ENCODE measurements around the gene AMBRA1. TPM values are rescaled to one million over a fixed set of nuclear protein-coding genes. Genes with fewer than 3 reads are reported as not detected.

The AMBRA1 gene
- total RNA-seq, 4 donors from 2014 or later: 36.0 to 59.2 (median 51.9) TPM

DNA sequence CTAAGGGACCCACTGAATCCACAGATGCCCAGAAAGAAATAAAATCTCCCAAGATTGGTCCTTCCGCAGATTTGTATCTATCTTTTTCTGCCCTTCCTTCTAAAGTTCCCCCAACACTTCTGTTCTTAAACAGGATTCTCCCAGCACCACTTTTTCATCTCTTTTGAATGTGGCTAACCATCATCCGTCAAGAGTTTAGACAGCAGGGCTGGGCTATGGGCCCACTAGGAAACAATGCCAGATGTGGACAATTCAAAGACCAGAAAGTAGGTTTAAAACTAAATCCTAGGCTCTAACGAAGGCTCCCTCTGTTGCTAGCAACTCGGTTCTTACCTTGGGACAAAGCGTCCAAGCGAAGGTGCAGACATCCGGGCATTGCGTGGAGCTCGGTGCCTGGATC, 100.0 kb downstream of the AMBRA1 start:
- peaks cover 0 to 20% of the 10 kb centered on the region in 2 donors for H3K4me1 ChIP-seq
- intact Hi-C loops (cut with DNase I): no loop called here

DNA sequence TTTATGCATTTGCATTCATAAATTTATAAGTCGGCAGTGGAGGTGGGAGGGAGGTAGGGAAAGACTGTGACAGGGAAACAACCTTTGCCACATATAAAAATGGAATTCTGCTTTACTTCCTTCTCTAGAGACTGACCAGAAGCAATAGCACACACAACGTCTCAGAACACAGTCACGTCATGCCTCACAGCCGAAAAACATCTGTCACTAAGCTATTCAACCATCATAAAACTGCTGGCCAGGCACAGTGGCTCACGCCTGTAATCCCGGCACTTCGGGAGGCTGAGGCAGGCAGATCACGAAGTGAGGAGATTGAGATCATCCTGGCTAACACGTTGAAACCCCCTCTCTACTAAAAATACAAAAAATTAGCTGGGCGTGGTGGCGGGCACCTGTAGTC, 101.3 kb downstream of the AMBRA1 start:
- Histone ChIP-seq H3K4me1 (peaks cover 0 to 20% of the 10 kb centered on the region in 2 donors), H3K4me3 (replicated peaks in 1 of 3) (no peak overlapping the region), H3K9me3 (no peaks in the 10 kb centered on the region), H3K36me3 (no peaks in the 10 kb centered on the region), H3K27me3 (no peaks in the 10 kb centered on the region), H3K27ac (no peak overlapping the region)
- TF ChIP-seq, protein P1, sequence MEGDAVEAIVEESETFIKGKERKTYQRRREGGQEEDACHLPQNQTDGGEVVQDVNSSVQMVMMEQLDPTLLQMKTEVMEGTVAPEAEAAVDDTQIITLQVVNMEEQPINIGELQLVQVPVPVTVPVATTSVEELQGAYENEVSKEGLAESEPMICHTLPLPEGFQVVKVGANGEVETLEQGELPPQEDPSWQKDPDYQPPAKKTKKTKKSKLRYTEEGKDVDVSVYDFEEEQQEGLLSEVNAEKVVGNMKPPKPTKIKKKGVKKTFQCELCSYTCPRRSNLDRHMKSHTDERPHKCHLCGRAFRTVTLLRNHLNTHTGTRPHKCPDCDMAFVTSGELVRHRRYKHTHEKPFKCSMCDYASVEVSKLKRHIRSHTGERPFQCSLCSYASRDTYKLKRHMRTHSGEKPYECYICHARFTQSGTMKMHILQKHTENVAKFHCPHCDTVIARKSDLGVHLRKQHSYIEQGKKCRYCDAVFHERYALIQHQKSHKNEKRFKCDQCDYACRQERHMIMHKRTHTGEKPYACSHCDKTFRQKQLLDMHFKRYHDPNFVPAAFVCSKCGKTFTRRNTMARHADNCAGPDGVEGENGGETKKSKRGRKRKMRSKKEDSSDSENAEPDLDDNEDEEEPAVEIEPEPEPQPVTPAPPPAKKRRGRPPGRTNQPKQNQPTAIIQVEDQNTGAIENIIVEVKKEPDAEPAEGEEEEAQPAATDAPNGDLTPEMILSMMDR (IDR thresholded peaks at IDR 0.05): no peak
- no peak for TF ChIP-seq POLR2A (IDR thresholded peaks at IDR 0.05)
- WGBS, 2 donors: 86 to 87% methylated on average over 11 of the region's 11 CpGs
- no peak for DNase-seq
- intact Hi-C loops (cut with DNase I): no loop called here

More for the DNA sequence above, 100.0 kb downstream of the AMBRA1 start:
- H3K4me3 ChIP-seq (replicated peaks in 1 of 3): no peak overlapping the region
- no peaks in the 10 kb centered on the region for H3K27me3 ChIP-seq
- no peak overlapping the region for H3K27ac ChIP-seq
- TF ChIP-seq, protein P1 (IDR thresholded peaks at IDR 0.05): no peak
- TF ChIP-seq POLR2A (IDR thresholded peaks at IDR 0.05): no peak
- H3K9me3 ChIP-seq: no peaks in the 10 kb centered on the region
- WGBS, 2 donors: 94% methylated on average over 9 of the region's 9 CpGs
- H3K36me3 ChIP-seq: no peaks in the 10 kb centered on the region
- no peak for DNase-seq

DNA sequence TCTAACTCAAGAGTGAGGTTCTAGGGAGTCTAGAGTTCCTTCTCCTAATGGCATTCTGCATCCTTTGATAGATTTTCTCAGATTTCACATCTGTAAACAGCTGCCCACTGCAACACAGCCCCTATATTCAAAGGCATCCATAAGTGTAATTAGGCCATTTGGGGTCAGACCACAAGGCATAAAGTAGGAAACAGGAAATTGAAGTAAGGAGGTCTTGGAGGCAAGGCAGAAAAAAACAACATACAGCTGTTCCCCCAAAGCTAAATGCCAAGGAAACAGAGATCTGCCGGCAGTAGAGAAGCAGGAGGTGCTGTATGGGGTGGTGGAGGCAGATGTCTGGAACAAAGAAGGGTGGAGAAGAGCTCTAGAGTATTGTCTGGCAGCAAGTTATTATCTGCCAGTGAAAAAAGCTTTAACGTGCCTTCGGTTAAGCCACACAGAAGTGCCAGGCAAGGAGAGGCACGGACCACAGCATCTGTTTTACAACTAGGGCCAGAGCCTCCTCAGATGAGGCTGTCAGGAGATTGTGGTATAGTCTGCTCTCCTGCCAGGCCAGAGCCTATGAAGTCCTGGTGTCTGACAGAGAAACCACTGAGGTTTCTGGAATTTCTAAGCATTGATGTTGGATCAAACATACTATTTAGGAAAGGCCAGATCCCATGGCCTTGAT, 102.0 kb downstream of the AMBRA1 start:
- intact Hi-C loops (cut with DNase I): no loop called here
- H3K4me3 ChIP-seq (replicated peaks in 1 of 3): no peak overlapping the region
- no peaks in the 10 kb centered on the region for H3K27me3 ChIP-seq
- no peak overlapping the region for H3K27ac ChIP-seq
- peaks cover 5 to 20% of the 10 kb centered on the region in 2 donors for H3K4me1 ChIP-seq
- TF ChIP-seq POLR2A (IDR thresholded peaks at IDR 0.05): no peak
- TF ChIP-seq, protein P1 (IDR thresholded peaks at IDR 0.05): no peak
- 67 to 68% methylated on average over 4 of the region's 4 CpGs for WGBS, 2 donors
- DNase-seq: no peak
- no peaks in the 10 kb centered on the region for H3K36me3 ChIP-seq
- no peaks in the 10 kb centered on the region for H3K9me3 ChIP-seq

DNA sequence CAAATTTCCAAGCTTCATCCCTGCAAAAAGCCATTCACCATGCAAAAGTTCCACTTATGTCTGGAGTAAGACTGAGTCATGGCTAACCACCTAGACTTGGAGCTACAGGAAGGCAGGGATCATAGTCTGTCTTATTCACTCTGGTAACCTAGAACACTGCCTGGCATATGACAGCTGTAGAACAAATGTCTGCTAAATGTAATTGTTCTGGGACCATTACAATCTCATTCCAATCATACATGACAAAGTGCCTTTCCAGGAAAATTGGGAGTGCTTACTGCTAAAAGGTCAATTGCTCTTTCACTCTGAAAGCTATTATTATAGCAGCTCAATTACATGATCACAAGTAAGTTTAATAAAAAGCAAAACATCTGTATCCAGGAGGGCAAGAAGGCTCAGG, 103.2 kb downstream of the AMBRA1 start:
- no peak for DNase-seq
- H3K27ac ChIP-seq: no peak overlapping the region
- no peaks in the 10 kb centered on the region for H3K9me3 ChIP-seq
- intact Hi-C loops (cut with DNase I): no loop called here
- TF ChIP-seq POLR2A (IDR thresholded peaks at IDR 0.05): no peak
- TF ChIP-seq, protein P1 (IDR thresholded peaks at IDR 0.05): no peak
- no peaks in the 10 kb centered on the region for H3K36me3 ChIP-seq
- H3K4me3 ChIP-seq (replicated peaks in 1 of 3): no peak overlapping the region
- H3K4me1 ChIP-seq: peaks cover 5 to 23% of the 10 kb centered on the region in 2 donors
- no peaks in the 10 kb centered on the region for H3K27me3 ChIP-seq

DNA sequence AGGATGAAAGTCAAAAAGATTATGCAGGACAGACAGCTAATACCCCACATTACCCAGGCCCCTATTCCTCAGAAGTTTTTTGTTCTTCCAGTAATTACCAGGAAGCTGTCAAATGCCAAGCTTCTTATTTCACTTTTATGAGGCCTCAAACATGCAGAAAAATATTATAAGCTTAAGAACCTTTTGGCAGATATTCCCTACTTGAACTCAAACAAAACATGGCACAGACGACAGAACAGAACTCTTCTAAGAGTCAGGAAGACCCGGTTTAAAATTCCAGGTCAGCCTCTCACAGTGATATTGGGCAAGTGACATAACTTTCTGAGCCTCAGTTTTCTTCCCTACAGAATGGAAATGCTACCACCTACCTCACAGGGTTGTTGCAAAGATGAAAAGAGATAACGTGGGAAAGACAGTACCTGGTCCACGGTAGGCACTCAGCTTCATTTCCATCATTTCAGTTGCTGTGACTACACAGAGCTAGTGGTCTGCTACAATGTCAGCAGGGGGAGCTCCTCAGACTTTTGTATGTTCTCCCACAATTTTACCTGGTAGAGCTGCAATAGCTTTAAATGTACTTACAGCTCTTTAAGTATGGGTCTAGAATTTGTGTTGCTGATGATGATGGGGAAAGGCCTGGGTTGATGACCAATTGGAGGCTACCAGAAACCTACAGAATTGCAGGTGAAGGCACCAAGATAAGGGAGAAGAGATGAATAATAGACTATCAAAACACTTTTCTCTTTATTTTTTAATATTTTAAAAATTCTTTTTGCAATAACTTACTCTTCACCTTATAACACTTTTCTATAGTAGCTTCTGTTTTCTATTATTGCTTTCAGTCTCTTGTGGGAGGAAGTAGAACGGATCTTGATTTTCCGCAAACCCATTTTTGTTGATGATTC, 103.9 kb downstream of the AMBRA1 start:
- Histone ChIP-seq H3K4me3 (replicated peaks in 1 of 3) (no peak overlapping the region), H3K4me1 (peaks cover 5 to 23% of the 10 kb centered on the region in 2 donors), H3K27me3 (no peaks in the 10 kb centered on the region), H3K9me3 (no peaks in the 10 kb centered on the region), H3K27ac (no peak overlapping the region), H3K36me3 (no peaks in the 10 kb centered on the region)
- WGBS, 2 donors: 59 to 64% methylated on average over 6 of the region's 6 CpGs
- TF ChIP-seq POLR2A (IDR thresholded peaks at IDR 0.05): no peak
- TF ChIP-seq, protein P1 (IDR thresholded peaks at IDR 0.05): peak in 5 of 6 experiments; percentile 6 to 44 (median 39)
- DNase-seq: peak in 1 of 2 donors; percentile 10
- intact Hi-C loops (cut with DNase I): no loop called here
